Fibroblast of mammary gland (primary cell): ENCODE results near the gene WDR82.

Experiments used
- DNase-seq: peaks from one replicate; pipeline ENCODE4 v3.0.0-alpha.2; 2010; ENCODE audit warnings: low read depth
- H3K4me3 ChIP-seq: 2 replicates; pipeline ENCODE4 v1.5.1; 2011; ENCODE audit warnings: low read depth, mild to moderate bottlenecking, low read length, moderate library complexity; ENCODE audit not compliant: control insufficient read depth
- CTCF ChIP-seq: conservative IDR thresholded peaks from 2 replicates; pipeline ENCODE4 v1.5.1; 2011; ENCODE audit warnings: low read depth, low read length, inconsistent platforms; ENCODE audit not compliant: control insufficient read depth, insufficient read depth

The WDR82 gene

GRCh38 chr3:52269776-52270175 is 8.7 kb downstream of the WDR82 start:
- DNase-seq = no peak
- no peak for TF ChIP-seq CTCF
- H3K4me3 ChIP-seq = no peak overlapping the region

GRCh38 chr3:52268036-52268435 is 10.4 kb downstream of the WDR82 start:
- no peak overlapping the region for H3K4me3 ChIP-seq
- no peak for TF ChIP-seq CTCF
- DNase-seq = no peak

- H3K4me3 ChIP-seq = no peak overlapping the region
- TF ChIP-seq CTCF = no peak
- DNase-seq = no peak
These were observed 13.1 kb downstream of the WDR82 start for GRCh38 chr3:52265387-52265786.

- TF ChIP-seq CTCF = no peak
- DNase-seq = no peak
- H3K4me3 ChIP-seq = no peak overlapping the region
These were observed 16.0 kb downstream of the WDR82 start for GRCh38 chr3:52262447-52262846.

- no peak overlapping the region for H3K4me3 ChIP-seq
- no peak for TF ChIP-seq CTCF
- no peak for DNase-seq
These were observed 19.0 kb downstream of the WDR82 start for GRCh38 chr3:52259448-52259847.

GRCh38 chr3:52259035-52259434 is 19.4 kb downstream of the WDR82 start:
- no peak for DNase-seq
- H3K4me3 ChIP-seq = no peak overlapping the region
- no peak for TF ChIP-seq CTCF

- no peak for TF ChIP-seq CTCF
- no peak for DNase-seq
- H3K4me3 ChIP-seq = no peak overlapping the region
These were observed 20.5 kb downstream of the WDR82 start for GRCh38 chr3:52257911-52258310.
